ENCODE data around the gene KCNJ6.
"Not testable (repeated sequence)": the region's sequence is repeated elsewhere in the genome, so short reads cannot be mapped to it uniquely, and the experiment has no call there.

KCNJ6 gene

GRCh38 chr21:37580666-37581065, 335.6 kb downstream of the KCNJ6 start:
- Histone ChIP-seq H3K9ac (ENCODE audit: low read length) (no peak overlapping the region), H2AFZ (ENCODE audit: low read depth, low read length, severe bottlenecking) (no peak overlapping the region), H4K20me1 (ENCODE audit: low read depth, low read length) (no peaks in the 10 kb centered on the region), H3K27ac (ENCODE audit: low read depth, low read length) (no peak overlapping the region), H3F3A (ENCODE audit: insufficient read depth) (no peaks in the 10 kb centered on the region), H3K4me2 (ENCODE audit: low read depth, low read length, poor library complexity, severe bottlenecking) (no peak overlapping the region), H3K27me3 (ENCODE audit: low read length) (no peaks in the 10 kb centered on the region), H3K4me3 (ENCODE audit: insufficient read depth, low read length, poor library complexity, severe bottlenecking) (no peak overlapping the region), H3K9me3 (ENCODE audit: insufficient read depth, low read length) (no peaks in the 10 kb centered on the region; the same call in 1 of the 2 replicates), H3K9me2 (replicated peaks; ENCODE audit: insufficient read depth, low read length) (no peaks in the 10 kb centered on the region), H3K36me3 (ENCODE audit: low read length) (no peaks in the 10 kb centered on the region), H3K79me2 (ENCODE audit: insufficient read depth, low read length) (no peaks in the 10 kb centered on the region)
- no peak for TF ChIP-seq CTCF (IDR thresholded peaks at IDR 0.05; ENCODE audit: insufficient read depth, low read length, poor library complexity, severe bottlenecking)
- no peak for TF ChIP-seq EZH2phosphoT487 (conservative IDR thresholded peaks at IDR 0.05; ENCODE audit: low read length)

- H3K9me3 ChIP-seq (ENCODE audit: insufficient read depth, low read length): no peaks in the 10 kb centered on the region; the same call in 1 of the 2 replicates
- no peaks in the 10 kb centered on the region for H4K20me1 ChIP-seq (ENCODE audit: low read depth, low read length)
- no peaks in the 10 kb centered on the region for H3K79me2 ChIP-seq (ENCODE audit: insufficient read depth, low read length)
- H3K4me3 ChIP-seq (ENCODE audit: insufficient read depth, low read length, poor library complexity, severe bottlenecking): no peak overlapping the region
- no peak overlapping the region for H3K4me2 ChIP-seq (ENCODE audit: low read depth, low read length, poor library complexity, severe bottlenecking)
- no peak overlapping the region for H3K9ac ChIP-seq (ENCODE audit: low read length)
- H2AFZ ChIP-seq (ENCODE audit: low read depth, low read length, severe bottlenecking): no peak overlapping the region
- H3K36me3 ChIP-seq (ENCODE audit: low read length): no peaks in the 10 kb centered on the region
- H3K27me3 ChIP-seq (ENCODE audit: low read length): no peaks in the 10 kb centered on the region
- H3K27ac ChIP-seq (ENCODE audit: low read depth, low read length): no peak overlapping the region
- no peaks in the 10 kb centered on the region for H3F3A ChIP-seq (ENCODE audit: insufficient read depth)
- TF ChIP-seq EZH2phosphoT487 (conservative IDR thresholded peaks at IDR 0.05; ENCODE audit: low read length) (no peak), CTCF (IDR thresholded peaks at IDR 0.05; ENCODE audit: insufficient read depth, low read length, poor library complexity, severe bottlenecking) (no peak)
- no peaks in the 10 kb centered on the region for H3K9me2 ChIP-seq (replicated peaks; ENCODE audit: insufficient read depth, low read length)
These were observed 336.9 kb downstream of the KCNJ6 start for GRCh38 chr21:37579356-37579755.

- no peaks in the 10 kb centered on the region for H4K20me1 ChIP-seq (ENCODE audit: low read depth, low read length)
- H3F3A ChIP-seq (ENCODE audit: insufficient read depth): no peaks in the 10 kb centered on the region
- no peak for TF ChIP-seq CTCF (IDR thresholded peaks at IDR 0.05; ENCODE audit: insufficient read depth, low read length, poor library complexity, severe bottlenecking)
- no peak for TF ChIP-seq EZH2phosphoT487 (conservative IDR thresholded peaks at IDR 0.05; ENCODE audit: low read length)
- H3K9me3 ChIP-seq (ENCODE audit: insufficient read depth, low read length): no peaks in the 10 kb centered on the region; the same call in 1 of the 2 replicates
- H3K36me3 ChIP-seq (ENCODE audit: low read length): no peaks in the 10 kb centered on the region
- H2AFZ ChIP-seq (ENCODE audit: low read depth, low read length, severe bottlenecking): no peak overlapping the region
- no peaks in the 10 kb centered on the region for H3K9me2 ChIP-seq (replicated peaks; ENCODE audit: insufficient read depth, low read length)
- no peak overlapping the region for H3K4me2 ChIP-seq (ENCODE audit: low read depth, low read length, poor library complexity, severe bottlenecking)
- no peaks in the 10 kb centered on the region for H3K79me2 ChIP-seq (ENCODE audit: insufficient read depth, low read length)
- H3K27ac ChIP-seq (ENCODE audit: low read depth, low read length): no peak overlapping the region
- H3K4me3 ChIP-seq (ENCODE audit: insufficient read depth, low read length, poor library complexity, severe bottlenecking): no peak overlapping the region
- no peaks in the 10 kb centered on the region for H3K27me3 ChIP-seq (ENCODE audit: low read length)
- H3K9ac ChIP-seq (ENCODE audit: low read length): no peak overlapping the region
These were observed 337.7 kb downstream of the KCNJ6 start for GRCh38 chr21:37578471-37579126.

- H3K4me2 ChIP-seq (ENCODE audit: low read depth, low read length, poor library complexity, severe bottlenecking); H3K9me2 ChIP-seq (replicated peaks; ENCODE audit: insufficient read depth, low read length); H3K9me3 ChIP-seq (ENCODE audit: insufficient read depth, low read length); H3F3A ChIP-seq (ENCODE audit: insufficient read depth); H3K27ac ChIP-seq (ENCODE audit: low read depth, low read length); H3K4me3 ChIP-seq (ENCODE audit: insufficient read depth, low read length, poor library complexity, severe bottlenecking); H3K27me3 ChIP-seq (ENCODE audit: low read length); H3K9ac ChIP-seq (ENCODE audit: low read length); H3K36me3 ChIP-seq (ENCODE audit: low read length); H2AFZ ChIP-seq (ENCODE audit: low read depth, low read length, severe bottlenecking); H4K20me1 ChIP-seq (ENCODE audit: low read depth, low read length); H3K79me2 ChIP-seq (ENCODE audit: insufficient read depth, low read length): not testable (repeated sequence)
These were observed 339.3 kb downstream of the KCNJ6 start for GRCh38 chr21:37576929-37577328.

All from SU-DHL-6 (cell line).